Ishikawa (cell line): ENCODE measurements around the gene PGLYRP4.

Source experiments
- EP300 ChIP-seq: IDR thresholded peaks from 2 replicates; pipeline ENCODE4 v1.6.1; 2012; ENCODE audit warnings: borderline replicate concordance
- TAF1 ChIP-seq: IDR thresholded peaks from 2 replicates; pipeline ENCODE4 v1.6.1; 2012; ENCODE audit warnings: low read depth, mild to moderate bottlenecking
- YY1 ChIP-seq: IDR thresholded peaks from 2 replicates; pipeline ENCODE4 v1.6.1; 2012; ENCODE audit warnings: low read depth
- TF ChIP-seq, protein P1 (sequence below): IDR thresholded peaks from 2 replicates; pipeline ENCODE4 v1.6.1; 2012; ENCODE audit warnings: low read depth, mild to moderate bottlenecking

DNA sequence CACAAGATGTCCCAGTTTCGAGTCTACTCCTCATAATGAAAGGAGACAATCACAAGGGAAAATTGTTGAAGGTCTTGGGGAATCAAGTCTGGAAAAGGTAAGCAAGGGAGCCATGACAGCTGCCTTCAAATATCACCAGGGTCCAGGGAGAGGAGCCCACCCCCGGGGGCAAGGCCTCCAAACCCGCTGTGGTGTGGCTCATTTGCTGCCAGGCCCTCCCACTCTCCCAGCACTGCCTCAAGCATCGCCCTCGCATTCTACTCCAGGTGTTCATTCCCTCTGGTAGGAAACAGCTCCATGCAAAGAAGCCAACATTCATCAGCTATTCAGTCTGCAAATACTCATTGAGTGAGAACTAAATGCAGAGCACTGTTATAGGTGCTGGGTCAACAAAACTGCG is 17.6 kb upstream of the PGLYRP4 start:
- TF ChIP-seq EP300 = no peak
- TF ChIP-seq TAF1 = no peak
- TF ChIP-seq YY1 = no peak
- TF ChIP-seq, protein P1, sequence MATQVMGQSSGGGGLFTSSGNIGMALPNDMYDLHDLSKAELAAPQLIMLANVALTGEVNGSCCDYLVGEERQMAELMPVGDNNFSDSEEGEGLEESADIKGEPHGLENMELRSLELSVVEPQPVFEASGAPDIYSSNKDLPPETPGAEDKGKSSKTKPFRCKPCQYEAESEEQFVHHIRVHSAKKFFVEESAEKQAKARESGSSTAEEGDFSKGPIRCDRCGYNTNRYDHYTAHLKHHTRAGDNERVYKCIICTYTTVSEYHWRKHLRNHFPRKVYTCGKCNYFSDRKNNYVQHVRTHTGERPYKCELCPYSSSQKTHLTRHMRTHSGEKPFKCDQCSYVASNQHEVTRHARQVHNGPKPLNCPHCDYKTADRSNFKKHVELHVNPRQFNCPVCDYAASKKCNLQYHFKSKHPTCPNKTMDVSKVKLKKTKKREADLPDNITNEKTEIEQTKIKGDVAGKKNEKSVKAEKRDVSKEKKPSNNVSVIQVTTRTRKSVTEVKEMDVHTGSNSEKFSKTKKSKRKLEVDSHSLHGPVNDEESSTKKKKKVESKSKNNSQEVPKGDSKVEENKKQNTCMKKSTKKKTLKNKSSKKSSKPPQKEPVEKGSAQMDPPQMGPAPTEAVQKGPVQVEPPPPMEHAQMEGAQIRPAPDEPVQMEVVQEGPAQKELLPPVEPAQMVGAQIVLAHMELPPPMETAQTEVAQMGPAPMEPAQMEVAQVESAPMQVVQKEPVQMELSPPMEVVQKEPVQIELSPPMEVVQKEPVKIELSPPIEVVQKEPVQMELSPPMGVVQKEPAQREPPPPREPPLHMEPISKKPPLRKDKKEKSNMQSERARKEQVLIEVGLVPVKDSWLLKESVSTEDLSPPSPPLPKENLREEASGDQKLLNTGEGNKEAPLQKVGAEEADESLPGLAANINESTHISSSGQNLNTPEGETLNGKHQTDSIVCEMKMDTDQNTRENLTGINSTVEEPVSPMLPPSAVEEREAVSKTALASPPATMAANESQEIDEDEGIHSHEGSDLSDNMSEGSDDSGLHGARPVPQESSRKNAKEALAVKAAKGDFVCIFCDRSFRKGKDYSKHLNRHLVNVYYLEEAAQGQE = no peak
